ENCODE measurements around the gene NHP2. TPM values are rescaled to one million over a fixed set of nuclear protein-coding genes. Genes with fewer than 3 reads are reported as not detected.
A peak's percentile ranks its signal among the peaks of the same experiment; 100 is the strongest.
"Not testable (repeated sequence)": the region's sequence is repeated elsewhere in the genome, so short reads cannot be mapped to it uniquely, and the experiment has no call there.

Gene NHP2
- total RNA-seq, 1 donor from 2014 or later: 175 TPM

- intact Hi-C loops (cut with micrococcal nuclease): loop anchor here (1.0 to 5.0 kb wide), 4 partner anchors 10 to 1491 kb away; partner anchors contain the start of genes HNRNPH1, N4BP3 and NHP2
- POLR2A ChIA-PET: interaction anchor here (1.1 to 3.8 kb wide), 6 partner anchors 9 to 73 kb away, joined by 3 to 28 read pairs (median 12); partner anchors contain the start of genes HNRNPAB and N4BP3
- CTCF ChIA-PET: interaction anchor here (2.0 to 3.0 kb wide), 2 partner anchors 10 to 55 kb away, joined by 10 to 12 read pairs; no protein-coding TSS in a partner anchor
- Mint-ChIP-seq H3K27me3 (no peaks in the 10 kb centered on the region), H3K27ac (peak within 1 kb of the TSS; percentile 74), H3K36me3 (ENCODE audit: low read depth) (peaks cover 26% of the 10 kb centered on the region), H3K9me3 (no peaks in the 10 kb centered on the region), H3K4me1 (peaks cover 21% of the 10 kb centered on the region), H3K4me3 (peak within 1 kb of the TSS; percentile 85)
- ATAC-seq (ENCODE audit: low read depth): peak; percentile 89
- peak; percentile 86 for DNase-seq
- TF ChIP-seq, protein P1, sequence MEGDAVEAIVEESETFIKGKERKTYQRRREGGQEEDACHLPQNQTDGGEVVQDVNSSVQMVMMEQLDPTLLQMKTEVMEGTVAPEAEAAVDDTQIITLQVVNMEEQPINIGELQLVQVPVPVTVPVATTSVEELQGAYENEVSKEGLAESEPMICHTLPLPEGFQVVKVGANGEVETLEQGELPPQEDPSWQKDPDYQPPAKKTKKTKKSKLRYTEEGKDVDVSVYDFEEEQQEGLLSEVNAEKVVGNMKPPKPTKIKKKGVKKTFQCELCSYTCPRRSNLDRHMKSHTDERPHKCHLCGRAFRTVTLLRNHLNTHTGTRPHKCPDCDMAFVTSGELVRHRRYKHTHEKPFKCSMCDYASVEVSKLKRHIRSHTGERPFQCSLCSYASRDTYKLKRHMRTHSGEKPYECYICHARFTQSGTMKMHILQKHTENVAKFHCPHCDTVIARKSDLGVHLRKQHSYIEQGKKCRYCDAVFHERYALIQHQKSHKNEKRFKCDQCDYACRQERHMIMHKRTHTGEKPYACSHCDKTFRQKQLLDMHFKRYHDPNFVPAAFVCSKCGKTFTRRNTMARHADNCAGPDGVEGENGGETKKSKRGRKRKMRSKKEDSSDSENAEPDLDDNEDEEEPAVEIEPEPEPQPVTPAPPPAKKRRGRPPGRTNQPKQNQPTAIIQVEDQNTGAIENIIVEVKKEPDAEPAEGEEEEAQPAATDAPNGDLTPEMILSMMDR (IDR thresholded peaks at IDR 0.05): no peak
These were observed 22.9 kb downstream of the NHP2 start, which contains the start of gene RMND5B for GRCh38 chr5:178130576-178131445. Gene RMND5B, plus strand, starts transcription at chr5:178131014. Its CDS starts 7,106 bp downstream, at chr5:178138120.

- POLR2A ChIA-PET: interaction anchor here (0.7 to 3.8 kb wide), 5 partner anchors 9 to 74 kb away, joined by 3 to 28 read pairs (median 6); partner anchors contain the start of gene HNRNPAB
- H3K4me1 Mint-ChIP-seq: peaks cover 21% of the 10 kb centered on the region
- H3K27ac Mint-ChIP-seq: peak overlapping the region; percentile 65
- ATAC-seq (ENCODE audit: low read depth); DNase-seq; H3K9me3 Mint-ChIP-seq; H3K27me3 Mint-ChIP-seq: not testable (repeated sequence)
- H3K4me3 Mint-ChIP-seq: peak overlapping the region; percentile 77
- peaks cover 20% of the 10 kb centered on the region for H3K36me3 Mint-ChIP-seq (ENCODE audit: low read depth)
- intact Hi-C loops (cut with micrococcal nuclease): loop anchor here (1.0 to 5.0 kb wide), 4 partner anchors 9 to 1492 kb away; partner anchors contain the start of genes HNRNPH1, N4BP3 and NHP2
- CTCF ChIA-PET: interaction anchor here (2.0 to 3.0 kb wide), 2 partner anchors 9 to 54 kb away, joined by 10 to 12 read pairs; no protein-coding TSS in a partner anchor
These were observed 23.5 kb downstream of the NHP2 start for GRCh38 chr5:178130234-178130575.

- Mint-ChIP-seq H3K27ac (no peak overlapping the region), H3K4me1 (peaks cover 21% of the 10 kb centered on the region), H3K4me3 (no peak overlapping the region), H3K9me3 (no peaks in the 10 kb centered on the region), H3K27me3 (no peaks in the 10 kb centered on the region), H3K36me3 (ENCODE audit: low read depth) (peaks cover 15% of the 10 kb centered on the region)
- ChIA-PET POLR2A (interaction anchor here (0.7 to 3.8 kb wide), 2 partner anchors 12 to 15 kb away, joined by 3 to 28 read pairs; no protein-coding TSS in a partner anchor), CTCF (interaction anchor here (3.0 kb wide), 1 partner anchor 8 kb away, joined by 12 read pairs; no protein-coding TSS in a partner anchor)
- ATAC-seq (ENCODE audit: low read depth) (no peak), DNase-seq (no peak)
- intact Hi-C loops (cut with micrococcal nuclease): no loop called here
- TF ChIP-seq, protein P1 (IDR thresholded peaks at IDR 0.05): no peak
These were observed 24.4 kb downstream of the NHP2 start for GRCh38 chr5:178129296-178129695.

- H3K27ac Mint-ChIP-seq; H3K9me3 Mint-ChIP-seq; ATAC-seq (ENCODE audit: low read depth); intact Hi-C loops (cut with micrococcal nuclease); H3K4me3 Mint-ChIP-seq; DNase-seq; H3K27me3 Mint-ChIP-seq; CTCF ChIA-PET: not testable (repeated sequence)
- POLR2A ChIA-PET: interaction anchor here (0.5 to 0.9 kb wide), 2 partner anchors 13 to 698 kb away, joined by 3 read pairs; no protein-coding TSS in a partner anchor
- peaks cover 12% of the 10 kb centered on the region for H3K36me3 Mint-ChIP-seq (ENCODE audit: low read depth)
- peaks cover 21% of the 10 kb centered on the region for H3K4me1 Mint-ChIP-seq
These were observed 26.2 kb downstream of the NHP2 start for GRCh38 chr5:178127300-178128009.

GRCh38 chr5:178126556-178126955 is 27.1 kb downstream of the NHP2 start:
- intact Hi-C loops (cut with micrococcal nuclease): no loop called here
- Mint-ChIP-seq H3K36me3 (ENCODE audit: low read depth) (peaks cover 15% of the 10 kb centered on the region), H3K27ac (no peak overlapping the region), H3K4me3 (no peak overlapping the region), H3K4me1 (peaks cover 20% of the 10 kb centered on the region), H3K9me3 (no peaks in the 10 kb centered on the region), H3K27me3 (no peaks in the 10 kb centered on the region)
- TF ChIP-seq, protein P1 (IDR thresholded peaks at IDR 0.05): no peak
- DNase-seq: no peak
- ATAC-seq (ENCODE audit: low read depth): no peak
- ChIA-PET POLR2A (interaction anchor here (0.5 to 0.9 kb wide), 2 partner anchors 12 to 698 kb away, joined by 3 read pairs; no protein-coding TSS in a partner anchor), CTCF (no interaction called here)
